ENCODE data around the gene HDDC2.

HDDC2 gene

GRCh38 chr6:125267806-125268523, 33.8 kb downstream of the HDDC2 start:
- no peak for DNase-seq

DNA sequence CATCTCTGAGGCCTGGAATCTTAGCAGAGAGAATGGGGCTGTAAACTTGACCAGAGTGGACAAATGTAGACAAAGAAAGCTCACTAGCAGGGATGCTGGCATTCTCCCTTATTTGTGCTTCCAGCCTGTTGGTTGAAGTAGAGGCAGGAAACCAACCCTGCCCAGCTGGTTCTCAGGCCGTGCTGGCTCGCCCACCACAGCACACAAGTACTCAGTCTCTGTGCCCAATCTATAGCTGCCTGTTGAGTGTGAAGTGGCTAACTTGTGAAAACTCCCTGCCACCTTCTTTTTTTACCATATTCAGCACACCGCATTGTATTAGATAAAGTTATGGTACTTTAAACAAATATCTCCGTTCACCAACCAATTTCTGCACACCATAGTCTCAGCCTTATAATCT, 37.3 kb downstream of the HDDC2 start:
- no peak for DNase-seq

DNA sequence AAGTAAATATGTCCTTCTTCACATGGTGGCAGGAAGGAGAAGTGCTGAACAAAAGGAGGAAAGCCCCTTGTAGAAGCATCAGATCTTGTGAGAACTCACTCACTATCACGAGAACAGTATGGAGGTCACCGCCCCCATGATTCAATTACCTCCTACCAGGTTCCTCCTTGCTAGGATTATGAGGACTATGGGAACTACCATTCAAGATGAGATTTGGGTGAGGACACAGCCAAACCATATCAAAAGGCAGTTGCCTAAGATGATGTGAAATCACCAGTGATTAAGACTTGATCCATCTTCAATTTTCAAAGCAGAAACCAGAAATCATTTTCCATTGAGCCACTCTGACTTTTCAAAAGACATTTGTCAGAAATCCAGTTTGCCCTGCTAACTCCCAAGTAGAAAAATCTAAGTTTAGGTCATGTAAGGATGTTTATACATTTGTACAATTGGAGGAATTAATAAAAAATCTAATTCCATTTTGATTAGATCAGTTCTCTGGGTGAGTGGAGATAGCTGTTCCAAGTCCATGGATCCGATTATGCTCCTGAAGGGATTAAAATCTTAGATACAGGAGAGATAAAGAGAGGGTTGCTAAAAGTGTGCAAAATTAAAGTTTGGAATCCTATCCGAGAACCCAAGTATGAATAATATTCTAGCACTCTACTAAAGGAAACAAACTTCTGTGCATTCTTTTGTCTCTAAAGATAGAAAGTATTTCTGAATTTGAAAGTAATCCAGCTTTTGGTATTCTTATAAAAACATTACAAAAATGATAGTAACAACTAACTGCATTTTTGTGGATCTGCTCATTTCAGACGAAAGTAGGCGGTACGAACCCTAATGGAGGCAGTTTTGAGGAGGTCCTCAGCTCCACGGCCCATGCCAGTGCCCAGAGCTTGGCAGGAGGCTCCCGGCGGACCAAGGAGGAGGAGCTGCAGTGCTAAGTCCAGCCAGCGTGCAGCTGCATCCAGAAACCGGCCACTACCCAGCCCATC, 39.5 kb downstream of the HDDC2 start:
- DNase-seq, result no peak

DNA sequence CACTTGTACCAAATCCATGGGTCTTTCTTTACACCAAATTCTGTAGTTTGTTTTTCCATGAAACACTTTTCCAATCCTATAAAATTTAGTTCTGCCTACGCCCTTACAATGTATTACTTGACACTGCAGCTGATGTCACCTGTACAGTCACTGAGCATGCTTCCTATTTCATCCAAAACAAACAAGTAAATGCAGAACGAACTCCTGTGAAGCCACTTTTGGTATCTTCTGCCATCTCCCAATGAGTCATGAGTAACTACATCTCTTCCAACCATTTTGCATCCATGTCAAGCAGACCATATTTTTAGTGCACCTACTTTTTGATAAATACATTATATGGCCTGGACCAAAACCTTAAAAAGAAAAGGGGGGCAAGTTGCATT, 42.4 kb downstream of the HDDC2 start:
- DNase-seq, result no peak

DNA sequence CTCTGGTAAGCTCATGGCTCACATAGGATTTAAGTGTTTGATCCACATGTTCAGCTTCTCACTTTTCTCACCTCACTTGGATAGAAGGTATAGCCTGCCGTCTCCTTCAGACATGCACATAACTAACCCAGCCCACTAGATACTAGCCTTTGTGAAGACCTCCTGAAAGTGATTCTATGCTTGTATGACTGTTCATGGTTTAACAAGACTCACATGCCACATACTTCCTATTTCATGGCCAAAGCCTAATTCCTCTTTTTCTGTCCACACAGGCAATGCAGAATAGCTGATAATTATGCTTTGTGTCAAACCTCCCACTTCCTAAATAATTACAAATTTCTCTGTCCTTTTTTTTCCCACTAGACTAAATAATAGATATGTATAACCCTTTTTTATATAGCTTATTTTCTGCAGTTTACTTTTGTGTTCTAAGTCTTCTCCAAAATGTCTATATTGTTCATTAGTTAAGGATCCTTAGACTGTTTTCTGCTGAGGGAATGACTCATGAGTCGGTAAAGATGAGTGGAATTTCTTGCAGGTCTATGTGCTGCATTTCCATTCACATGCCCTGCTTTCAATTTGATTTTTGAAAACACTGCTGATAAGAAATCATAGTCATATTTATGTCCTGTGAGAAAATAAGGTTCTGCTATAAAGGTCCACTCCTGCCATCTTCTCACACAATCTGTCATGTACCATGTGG, 43.0 kb downstream of the HDDC2 start:
- DNase-seq, result no peak

- no peak for DNase-seq
Observed at GRCh38 chr6:125257351-125257750, 44.4 kb downstream of the HDDC2 start.

GRCh38 chr6:125255201-125255600, 46.6 kb downstream of the HDDC2 start:
- no peak for DNase-seq

DNA sequence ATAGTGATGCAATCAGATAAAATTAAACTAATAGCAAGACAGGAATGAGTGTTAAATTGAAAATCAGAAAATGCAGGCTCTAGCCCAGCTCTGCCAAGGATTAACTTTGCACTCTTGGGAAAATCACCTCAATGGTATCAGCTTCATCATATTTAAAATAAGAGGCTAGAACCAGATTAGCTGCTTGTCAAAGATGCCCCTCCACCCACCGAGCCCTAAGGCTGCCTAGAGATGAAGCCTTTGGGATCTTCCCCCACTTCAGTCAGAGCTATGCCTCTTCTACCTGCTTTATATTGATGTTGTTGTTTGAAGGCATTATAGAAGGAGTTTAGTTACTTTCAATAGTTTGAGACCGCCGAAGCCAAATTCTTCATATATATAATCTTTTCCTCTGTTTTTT, 47.4 kb downstream of the HDDC2 start:
- DNase-seq, result no peak

- DNase-seq, result no peak
Observed at GRCh38 chr6:125253881-125254280, 47.9 kb downstream of the HDDC2 start.

DNA sequence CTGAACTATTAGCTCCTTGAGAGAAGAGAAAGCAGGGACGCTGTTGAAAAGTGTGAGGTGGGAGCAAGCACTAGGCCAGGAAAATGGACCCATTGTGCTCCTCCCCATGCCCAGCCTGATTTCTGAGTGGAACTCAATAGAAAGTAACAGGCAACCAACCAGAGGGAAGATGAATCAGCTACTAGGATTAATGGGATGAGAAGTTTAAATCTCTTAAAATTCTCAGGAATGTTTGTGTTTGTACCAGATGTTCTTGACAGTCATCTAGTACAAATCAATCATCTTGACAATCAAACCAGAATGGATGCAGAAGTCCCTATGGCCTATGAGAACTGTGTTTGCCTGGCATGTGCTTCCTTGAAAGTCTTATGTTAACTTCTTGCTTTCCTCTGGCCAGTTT, 48.9 kb downstream of the HDDC2 start:
- DNase-seq, result no peak

GRCh38 chr6:125251516-125252220, 50.1 kb downstream of the HDDC2 start:
- DNase-seq, result no peak

DNA sequence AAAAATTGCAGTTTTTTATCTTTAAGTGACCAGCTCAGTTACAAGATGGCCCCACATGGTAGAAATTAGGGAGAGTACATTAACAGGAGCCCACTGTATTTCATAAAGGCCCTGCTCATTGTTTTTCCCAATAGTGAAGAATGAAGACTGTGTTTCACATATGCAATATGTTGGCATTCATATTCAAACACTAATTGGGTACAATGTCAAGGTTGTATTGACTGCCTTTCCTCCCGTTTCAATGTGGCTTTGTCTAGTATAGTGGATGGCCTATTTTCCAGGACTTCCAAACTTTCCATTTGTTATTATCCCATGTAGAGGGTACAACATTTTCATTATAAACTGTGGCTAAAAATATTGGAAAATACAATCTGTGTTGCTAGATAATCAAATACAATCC, 51.3 kb downstream of the HDDC2 start:
- no peak for DNase-seq

DNA sequence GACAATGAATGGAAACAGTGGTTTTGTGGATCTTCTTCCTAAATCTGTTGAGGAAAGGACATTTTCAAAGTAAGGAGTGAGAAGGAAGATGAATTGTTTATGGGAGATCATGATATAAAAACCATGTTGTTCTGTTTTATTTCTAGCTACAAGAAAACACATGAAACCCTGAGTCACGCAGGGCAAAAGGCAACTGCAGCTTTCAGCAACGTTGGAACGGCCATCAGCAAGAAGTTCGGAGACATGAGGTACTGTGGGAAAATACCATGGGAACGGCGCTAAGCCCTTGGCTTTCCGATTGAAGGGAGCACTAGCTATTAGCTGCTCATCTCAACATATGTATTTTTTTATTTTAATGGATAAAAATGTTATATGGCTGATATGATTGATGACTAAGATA, 53.6 kb downstream of the HDDC2 start:
- DNase-seq, result no peak

DNA sequence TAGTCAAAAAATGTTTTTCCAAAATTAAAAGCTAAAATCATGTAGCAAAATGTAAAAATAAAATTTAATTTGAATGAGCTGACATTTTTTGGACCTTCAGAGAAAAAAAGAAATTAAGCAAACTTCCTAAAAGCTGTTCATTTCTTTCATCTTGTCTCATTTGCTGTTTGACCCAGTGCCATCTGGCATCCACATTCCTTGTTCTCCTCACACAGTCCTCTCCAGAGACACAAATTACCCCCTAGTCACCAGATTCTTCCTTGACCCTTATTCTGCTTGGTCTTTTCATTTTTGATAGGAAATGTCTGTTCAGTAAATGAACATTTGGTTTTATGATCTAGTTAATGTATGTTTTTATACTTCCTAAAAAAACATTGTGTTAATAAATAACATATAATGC, 55.2 kb downstream of the HDDC2 start:
- no peak for DNase-seq

- DNase-seq, result no peak
Observed at GRCh38 chr6:125245523-125246264, 56.1 kb downstream of the HDDC2 start.

DNA sequence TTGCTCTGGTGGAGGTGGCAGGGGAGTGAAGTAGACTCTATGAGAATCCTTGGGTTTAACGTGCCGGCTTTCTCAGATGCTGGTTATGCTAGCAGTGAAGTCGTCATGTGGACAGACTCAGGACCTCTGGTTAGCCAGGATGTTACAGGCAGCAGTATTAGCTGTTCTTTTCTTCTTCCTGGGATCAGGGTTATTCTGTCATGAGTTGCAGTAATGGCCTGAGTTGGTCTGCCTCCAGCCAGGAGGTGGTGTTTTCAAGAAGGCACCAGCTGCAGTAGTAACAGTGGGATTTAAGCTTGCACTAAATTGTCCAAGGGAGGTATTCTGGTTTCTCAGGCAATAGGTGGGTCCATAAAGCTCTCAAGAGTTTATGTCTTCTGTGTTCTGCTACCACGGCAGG, 56.7 kb downstream of the HDDC2 start:
- no peak for DNase-seq

DNA sequence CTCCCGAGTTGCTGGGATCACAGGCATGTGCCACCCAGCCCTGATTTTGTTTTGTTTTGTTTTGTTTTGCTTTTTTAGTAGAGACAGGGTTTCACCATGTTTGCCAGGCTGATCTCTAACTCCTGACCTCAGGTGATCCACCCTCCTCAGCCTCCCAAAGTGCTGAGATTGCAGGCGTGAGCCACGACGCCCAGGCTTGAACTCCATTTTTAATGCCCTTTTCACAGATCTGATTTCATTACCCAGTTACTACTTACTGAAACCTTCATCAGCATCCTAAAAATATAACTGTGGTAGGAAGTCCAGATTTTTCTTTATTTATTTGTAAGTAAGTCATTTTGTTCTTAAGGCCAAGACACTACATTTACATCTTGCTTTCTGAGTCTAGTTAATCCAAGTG, 64.0 kb downstream of the HDDC2 start:
- DNase-seq, result no peak

GRCh38 chr6:125236536-125237327, 65.0 kb downstream of the HDDC2 start:
- no peak for DNase-seq

DNA sequence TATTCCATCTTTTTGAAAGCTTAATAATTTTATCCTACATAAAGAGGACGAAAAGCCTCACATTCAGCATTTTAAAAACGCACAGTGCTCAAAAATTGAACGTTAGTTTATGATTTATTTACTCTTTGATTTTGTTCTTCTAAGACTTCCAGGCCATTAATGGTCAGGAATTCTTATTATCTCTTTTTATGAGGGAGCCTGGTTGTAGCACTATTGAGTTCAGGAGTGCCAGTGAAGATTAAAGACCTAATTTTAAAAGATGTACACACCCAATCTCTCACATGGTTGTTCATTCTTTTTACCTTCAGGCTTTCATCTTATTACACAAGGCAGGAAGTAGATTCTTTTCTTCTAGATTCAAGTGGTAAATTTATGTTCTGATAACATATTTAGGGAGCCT, 68.6 kb downstream of the HDDC2 start:
- no peak for DNase-seq

GRCh38 chr6:125232466-125232865, 69.3 kb downstream of the HDDC2 start:
- DNase-seq, result no peak

Data from activated CD8-positive, alpha-beta memory T cell treated with anti-CD3 and anti-CD28 coated beads, Interleukin-2, amount 50 U/mL, for 4 hours (primary cell).